HG03432 (cell line): ENCODE measurements around the gene ARL15.
A peak's percentile ranks its signal among the peaks of the same experiment; 100 is the strongest.
"Not testable (repeated sequence)": the region's sequence is repeated elsewhere in the genome, so short reads cannot be mapped to it uniquely, and the experiment has no call there.

Experiments
- ATAC-seq: cut with Tn5 transposase; IDR thresholded peaks from one replicate; pipeline ENCODE4 v1.9.1; 2021; ENCODE audit warnings: mild to moderate bottlenecking, moderate library complexity; ENCODE audit not compliant: unreplicated experiment

Gene ARL15

DNA sequence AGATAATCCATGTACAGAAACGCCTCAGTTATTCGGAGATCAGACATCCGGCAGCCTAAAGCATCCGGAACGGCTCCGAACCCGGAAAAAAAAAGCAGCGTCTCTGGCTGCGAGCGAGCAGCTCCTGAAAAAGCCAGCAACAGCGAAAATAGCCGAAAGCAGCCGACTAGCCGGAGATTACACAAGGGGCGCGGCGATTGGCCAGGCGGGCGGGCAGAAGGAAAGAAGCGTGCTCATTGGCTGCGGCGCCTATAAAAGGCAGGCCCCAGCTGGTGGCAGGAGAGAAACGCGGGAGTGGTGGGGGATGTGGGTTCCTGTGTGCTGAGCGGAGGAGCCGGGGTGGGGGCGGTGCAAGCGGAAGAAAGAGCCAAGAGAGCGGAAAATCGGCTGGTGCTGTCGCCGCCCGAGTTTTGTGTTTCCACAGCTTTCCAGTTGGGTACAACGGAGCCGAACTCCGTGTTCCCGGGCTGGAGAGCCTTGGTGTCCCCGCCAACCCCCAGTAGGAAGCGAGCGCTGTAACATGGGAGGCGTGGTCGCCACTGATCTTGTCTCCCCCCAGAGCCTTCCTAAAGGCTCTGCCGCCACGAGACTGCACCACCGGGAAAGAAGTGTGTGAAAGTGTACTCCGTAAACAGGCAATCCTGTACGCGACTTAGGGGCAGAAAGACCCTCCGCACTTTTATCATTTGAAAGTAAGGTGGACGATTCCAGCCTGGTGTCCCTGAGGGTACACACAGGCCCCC, at the start of gene ARL15:
Gene ARL15, minus strand, starts transcription at position 141 of the 743 bp plus-strand sequence.
- ATAC-seq = peak; percentile 97

DNA sequence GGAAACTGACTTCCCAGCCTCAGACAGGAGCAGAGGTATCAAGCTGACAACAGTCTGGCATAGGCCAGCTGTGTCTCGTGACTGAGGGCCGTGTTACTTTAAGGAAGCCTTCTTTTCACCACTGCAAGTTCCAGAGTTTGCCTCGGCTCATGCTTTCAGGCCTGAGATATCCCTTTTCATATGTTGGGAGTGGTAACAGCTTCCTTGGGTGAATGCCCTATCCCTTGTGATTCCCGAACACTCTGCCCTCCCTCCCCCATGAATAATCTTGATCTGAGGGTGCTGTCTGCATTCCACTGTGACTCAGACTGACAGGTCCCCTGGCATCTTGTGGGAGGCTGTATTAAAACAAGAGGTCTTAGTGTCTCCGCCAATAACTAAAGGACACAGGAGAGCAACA, 49.7 kb upstream of the ARL15 start:
- no peak for ATAC-seq

DNA sequence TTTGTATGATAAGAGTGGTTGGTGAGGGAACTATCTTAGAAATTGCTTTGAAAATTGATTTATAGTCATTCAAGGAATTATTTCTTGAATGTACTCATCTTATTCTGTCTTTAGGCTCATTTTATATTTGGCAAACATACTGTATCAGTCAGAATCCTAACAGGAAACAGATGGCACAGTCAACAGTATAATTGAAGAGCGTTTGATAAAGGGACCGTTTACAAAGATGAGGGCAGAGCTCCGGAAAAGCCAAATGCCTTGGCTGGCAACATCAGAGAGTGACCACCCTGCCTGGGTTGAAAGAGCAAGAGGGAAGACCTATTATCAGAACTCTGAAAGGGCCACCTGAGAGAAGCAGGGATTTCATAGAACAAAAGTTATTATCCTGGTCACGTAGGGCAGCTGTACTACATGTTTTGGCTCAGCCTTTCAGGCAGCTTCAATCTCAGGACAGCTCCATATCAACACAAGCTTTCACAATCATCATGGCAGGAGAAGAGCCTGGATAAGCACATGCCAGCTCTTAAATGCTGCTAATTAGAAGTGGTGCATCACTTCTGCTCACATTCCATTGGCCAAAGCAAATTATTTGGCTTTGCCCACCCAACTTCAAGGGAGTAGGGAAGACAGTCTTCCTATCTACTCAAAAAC, 47.2 kb upstream of the ARL15 start:
- no peak for ATAC-seq

DNA sequence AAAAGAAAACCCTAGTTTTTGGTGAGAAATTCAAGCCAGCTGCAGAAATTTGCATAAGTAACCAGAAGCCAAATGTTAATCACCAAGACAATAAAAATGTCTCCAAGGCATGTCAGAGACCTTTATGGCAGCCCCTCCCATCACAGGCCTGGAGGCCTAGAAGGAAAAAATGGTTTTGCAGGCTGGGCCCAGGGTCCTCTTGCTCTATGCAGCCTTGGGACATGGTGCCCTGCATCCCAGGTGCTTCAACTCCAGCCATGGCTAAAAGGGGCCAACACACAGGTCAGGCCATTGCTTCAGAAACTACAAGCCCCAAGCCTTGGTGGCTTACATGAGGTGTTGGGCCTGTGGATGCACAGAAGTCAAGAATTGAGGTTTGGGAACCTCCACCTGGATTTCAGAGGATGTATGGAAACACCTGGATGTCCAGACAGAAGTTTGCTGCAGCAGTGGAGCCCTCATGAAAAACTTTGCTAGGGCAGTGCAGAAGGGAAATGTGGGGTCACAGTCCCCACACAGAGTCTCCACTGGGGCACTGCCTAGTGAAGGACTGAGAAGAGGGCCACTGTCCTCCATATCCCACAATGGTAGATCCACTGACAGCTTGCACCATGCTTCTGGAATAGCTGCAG, 43.7 kb upstream of the ARL15 start:
- not testable (repeated sequence) for ATAC-seq

DNA sequence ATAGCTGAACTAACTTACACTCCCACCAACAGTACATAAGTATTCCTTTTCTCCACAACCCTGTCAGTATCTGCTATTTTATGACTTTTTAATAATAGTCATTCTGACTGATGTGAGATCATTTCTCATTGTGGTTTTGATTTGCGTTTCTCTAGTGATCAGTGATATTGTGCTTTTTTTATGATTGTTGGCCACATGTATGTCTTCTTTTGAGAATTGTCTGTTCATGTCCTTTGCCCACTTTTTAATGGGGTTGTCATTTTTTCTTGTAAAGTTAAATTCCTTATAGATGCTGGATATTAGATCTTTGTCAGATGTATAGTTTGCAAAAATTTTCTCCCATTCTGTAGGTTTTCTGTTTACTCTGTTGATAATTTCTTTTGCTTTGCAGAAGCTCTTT, 42.2 kb upstream of the ARL15 start:
- ATAC-seq = not testable (repeated sequence)

DNA sequence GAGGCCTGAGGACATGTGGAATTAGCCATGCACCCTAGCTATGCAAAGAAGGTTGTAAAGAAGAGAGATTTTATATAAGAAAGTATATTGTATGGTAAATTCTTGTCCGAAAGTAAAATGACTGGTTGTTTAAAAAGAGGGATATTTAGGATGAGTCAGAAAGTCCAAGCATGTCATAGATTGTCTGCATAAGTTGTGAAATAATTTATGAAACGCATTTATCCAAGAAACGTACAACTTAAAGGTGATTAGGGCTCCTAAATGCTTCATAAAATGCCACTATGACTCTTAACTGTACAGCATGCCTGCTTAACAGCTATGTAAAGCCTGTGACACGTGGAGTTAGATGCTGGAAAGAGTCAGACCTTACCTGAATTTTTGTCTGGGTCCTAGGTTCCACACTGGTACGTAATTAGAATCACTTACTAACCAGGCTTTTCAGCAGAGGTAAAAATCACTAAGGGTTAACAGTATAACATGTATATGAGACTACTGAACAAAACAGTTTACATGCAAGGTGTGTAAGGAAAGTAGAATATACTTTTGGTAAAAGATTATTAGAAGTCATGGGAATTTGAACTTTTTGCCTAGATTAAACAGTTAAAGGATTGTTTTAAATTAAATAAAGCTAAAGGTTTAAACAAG, 37.0 kb upstream of the ARL15 start:
- no peak for ATAC-seq

DNA sequence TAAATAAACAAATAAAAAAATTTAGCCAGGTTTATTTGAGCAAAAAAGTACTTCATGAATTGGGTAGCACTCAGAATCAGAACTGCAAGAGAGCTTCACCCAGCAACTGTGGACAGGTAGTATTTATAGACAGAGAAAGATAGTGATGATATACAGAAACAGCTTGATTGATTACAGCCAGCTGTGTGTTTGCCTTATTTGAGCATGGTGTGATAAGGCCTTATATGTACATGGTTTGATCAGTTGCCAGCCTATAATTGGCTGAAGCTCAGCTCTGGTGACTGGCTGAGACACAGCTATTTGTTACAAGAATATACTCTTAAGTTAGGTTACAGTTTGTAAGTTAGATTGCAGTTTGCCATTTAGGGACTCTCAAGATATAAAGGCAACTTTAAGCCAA, 34.3 kb upstream of the ARL15 start:
- no peak for ATAC-seq

DNA sequence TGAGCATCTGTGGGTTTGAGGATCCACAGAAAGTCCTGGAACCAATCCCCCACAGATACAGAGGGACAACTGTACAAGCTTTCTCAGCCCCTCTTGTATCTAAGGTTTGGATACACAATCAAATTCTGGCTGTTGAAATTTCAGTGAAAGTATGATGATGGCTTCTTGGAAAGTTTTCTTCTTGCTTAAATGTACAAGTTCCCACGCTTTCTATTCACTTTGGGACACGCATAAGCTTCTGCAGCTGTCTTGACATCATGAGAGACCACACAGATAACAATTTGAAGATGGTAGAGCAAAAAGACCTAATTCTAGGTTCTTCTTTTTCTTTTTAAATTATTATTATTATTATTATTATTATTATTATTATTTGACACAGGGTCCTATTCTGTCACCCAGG, 31.6 kb upstream of the ARL15 start:
- no peak for ATAC-seq

DNA sequence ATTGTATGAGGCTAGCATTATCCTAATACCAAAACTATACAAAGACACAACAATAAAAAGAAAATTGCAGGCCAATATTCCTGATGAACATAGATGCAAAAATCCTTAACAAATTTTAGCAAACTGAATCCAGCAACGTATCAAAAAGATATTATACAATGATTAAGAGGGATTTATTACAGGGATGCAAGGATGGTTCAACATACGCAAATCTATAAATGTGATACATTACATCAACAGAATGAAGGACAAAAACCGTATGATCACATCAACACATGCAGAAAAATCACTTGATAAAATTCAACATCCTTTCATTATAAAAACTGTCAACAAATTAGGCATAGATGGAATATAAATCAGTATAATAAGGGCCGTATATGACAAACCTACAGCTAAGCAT, 27.1 kb upstream of the ARL15 start:
- no peak for ATAC-seq

DNA sequence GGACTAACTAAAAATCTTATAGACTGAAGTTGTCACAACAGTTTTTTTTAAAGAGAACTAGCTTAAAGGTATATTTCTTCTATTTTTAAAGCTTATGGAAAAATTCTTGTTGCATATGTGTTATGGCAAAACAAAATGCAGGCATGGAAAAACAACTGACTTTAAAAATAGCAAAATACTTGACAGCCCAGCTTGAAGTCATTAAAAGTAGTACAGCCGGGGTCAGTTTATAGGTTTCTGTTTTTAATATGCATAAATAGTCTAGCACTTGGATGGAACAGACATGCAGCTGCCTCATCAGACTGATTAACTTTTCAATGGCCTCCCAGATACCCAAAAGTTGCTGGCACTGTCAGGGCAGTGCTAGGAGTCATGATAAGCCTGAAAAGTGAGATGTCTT, 22.3 kb upstream of the ARL15 start:
- ATAC-seq = no peak

DNA sequence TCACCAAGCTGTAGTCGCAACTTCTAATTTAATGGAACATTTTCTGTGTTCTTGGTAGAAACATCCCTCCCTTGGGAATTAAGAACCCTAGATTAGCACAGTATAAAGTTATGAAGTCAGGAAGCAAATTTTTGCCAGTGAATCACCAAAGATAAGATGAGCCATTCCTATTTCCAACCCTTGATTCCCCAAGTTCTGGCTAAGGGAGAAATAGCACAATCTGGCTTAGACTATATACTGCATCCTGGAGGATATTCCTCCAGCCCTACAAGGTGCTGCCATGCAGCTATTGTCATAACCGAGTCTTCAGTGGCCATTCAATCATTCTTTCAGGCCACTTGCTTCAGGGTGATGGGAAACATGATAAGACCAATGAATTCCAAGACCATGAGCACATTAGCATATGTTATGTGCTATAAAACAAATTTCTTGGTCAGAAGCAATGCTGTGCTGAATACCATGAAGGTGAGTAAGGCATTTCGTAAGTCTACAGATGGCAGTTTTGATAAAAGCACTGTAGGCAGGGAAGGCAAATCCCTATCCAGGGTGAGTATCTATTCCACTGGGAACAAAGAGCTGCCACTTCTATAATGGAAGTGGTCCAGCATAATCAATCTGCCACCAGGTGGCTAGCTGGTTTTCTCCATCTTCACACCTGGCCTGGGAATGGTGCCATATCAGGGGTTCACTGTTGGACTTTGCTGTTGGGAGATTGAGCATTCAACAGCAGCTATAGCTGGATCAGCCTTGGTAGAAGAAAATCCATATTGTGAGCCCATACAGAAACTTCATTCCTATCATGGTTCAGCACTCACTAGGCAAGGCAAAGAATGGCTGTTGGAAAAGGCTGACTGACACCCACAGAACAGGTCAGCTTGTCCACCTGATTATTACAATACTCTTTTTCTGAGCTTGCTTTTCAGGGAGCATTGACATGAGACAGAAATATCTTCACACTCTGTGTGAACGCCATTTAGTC, 19.6 kb upstream of the ARL15 start:
- ATAC-seq = no peak

DNA sequence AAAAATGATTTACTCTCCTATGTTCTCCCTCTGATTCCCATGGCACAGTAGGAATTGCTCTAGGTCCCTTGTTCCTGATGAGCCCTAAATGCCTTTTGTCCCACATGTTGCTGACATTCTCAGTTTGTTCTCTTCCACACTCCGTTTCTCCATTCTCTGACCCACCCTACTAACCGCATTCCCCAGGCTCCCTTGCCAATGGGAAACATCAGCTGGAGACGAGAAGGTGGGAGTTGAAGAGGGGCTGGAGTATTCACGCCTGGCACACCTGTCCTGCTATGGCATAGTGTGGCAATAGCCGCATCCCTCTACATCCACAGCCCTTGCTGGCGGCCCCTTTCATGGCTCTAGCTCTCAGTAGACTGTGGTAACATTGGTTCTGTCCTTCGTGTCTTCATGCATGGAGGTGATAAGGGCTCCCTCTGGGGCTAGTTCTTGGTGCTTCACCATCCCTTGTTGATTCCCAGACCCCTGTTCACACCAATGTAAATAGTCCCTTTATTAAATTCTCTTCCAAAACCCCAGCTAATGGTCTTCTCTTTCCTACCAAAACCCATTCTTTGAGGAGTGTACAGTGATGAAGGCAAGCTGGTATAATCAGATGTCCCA, 16.4 kb upstream of the ARL15 start:
- ATAC-seq = no peak

DNA sequence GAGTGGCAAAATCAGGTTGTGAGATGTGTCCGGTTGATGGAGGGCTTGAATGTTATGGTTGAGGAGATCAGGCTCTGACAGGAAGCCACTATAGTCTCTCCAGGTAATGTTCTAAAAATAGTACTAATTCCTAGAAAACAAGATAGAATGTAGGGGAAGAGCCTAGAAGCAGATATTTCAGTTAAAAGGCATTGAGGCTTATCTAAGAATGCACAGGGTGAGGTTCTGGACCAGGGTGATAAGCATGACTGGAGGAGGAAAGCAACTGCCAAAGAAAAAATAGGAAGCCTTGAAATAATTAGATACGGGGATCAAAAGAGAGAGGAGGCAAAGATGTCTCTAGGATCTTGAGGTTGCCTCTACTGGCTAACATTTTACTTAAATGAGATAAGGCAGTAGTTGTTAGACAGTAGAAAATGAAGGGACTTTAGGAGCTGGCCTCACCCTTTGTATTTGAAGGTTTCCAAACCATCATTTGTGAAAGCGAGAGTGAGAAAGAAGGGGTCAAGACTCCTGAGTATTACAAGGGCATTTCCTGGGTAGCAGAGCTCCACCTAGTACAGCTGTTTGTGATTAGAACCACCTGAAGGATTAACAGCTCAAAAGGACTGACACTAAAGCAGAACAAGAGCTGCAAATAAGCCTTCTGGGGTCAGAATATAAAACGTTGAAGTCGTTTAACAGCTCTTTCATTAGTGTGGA, 15.4 kb upstream of the ARL15 start:
- no peak for ATAC-seq

DNA sequence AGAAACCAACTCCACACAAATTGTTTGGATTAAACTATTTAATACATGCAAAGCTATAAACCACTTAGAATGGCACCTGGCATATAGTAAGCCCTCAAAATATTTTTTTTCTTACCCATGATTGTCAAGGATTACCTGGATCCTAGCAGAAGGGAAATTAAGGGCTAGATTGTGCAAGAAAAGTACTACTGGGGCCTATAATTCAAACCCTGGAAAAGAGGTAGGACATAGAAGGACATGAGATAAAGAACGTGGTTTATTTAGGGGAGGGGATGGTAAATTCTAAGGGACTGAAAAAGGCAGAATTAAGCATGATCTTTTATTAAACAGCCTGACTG, 14.9 kb upstream of the ARL15 start:
- no peak for ATAC-seq

DNA sequence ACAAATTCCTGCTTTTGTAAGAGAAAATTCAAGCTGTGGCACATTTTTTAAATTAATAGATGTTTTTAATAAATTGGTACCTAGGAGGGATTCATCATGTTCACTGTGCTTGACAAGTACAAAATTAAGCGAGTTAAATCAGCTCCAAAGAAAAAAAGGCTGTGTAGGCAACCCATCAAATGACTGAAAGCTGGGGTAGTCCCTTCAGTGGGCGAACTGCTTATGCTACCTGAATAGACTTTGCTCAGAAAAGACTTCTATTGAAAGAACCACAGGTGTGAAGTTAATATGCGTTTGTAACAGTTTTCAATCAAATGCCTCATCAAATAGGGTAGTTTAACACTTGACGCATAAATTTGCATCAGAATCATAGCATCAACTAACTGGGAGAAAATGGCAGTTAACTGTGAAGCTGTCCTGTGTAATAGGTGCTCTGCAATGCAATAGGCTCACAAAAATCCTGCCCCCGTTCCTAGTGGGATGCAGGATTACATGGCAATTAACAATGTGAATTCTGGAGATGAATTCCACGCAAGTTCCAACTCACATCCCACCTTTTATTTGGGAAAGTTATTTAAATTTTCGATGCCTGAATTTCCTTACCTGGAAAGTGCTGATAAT, 14.4 kb upstream of the ARL15 start:
- ATAC-seq = no peak

DNA sequence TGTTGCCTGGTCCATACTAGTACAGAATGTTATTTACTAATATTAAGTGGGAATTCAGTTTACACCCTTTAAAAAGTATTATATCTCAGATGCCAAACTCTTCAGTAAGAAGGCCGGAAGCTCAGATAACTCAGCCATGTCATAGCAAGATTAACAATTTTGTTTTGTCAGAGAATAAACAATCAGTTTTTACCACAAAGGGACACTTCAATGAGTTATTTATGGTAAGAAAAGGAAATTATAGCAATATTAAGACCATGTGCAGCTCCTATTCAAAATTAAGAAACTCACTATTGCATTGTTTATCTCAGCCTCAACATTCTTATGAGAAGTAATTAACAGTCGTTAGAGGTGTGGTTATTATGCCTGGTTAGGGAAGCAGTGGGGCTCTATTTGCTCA, 13.1 kb upstream of the ARL15 start:
- no peak for ATAC-seq

DNA sequence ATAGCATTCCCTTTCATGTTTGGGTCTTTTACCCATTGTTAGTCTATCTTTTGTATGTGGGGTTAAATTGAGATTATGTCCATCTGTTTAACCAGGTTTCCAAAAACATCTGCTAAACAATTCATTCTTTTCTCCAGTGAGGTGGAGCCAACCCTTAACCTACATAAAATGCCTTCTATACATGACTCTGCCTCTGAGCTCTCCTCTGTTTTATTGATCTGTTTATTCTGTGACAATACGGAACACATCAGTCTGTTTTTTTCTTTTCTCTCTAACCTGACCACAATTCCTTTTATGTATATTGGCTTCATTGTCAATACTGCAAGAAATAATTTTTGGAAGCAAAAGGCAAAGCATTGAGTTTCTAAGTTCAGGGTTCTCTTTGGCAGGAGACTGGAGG, 9.9 kb upstream of the ARL15 start:
- ATAC-seq = no peak

DNA sequence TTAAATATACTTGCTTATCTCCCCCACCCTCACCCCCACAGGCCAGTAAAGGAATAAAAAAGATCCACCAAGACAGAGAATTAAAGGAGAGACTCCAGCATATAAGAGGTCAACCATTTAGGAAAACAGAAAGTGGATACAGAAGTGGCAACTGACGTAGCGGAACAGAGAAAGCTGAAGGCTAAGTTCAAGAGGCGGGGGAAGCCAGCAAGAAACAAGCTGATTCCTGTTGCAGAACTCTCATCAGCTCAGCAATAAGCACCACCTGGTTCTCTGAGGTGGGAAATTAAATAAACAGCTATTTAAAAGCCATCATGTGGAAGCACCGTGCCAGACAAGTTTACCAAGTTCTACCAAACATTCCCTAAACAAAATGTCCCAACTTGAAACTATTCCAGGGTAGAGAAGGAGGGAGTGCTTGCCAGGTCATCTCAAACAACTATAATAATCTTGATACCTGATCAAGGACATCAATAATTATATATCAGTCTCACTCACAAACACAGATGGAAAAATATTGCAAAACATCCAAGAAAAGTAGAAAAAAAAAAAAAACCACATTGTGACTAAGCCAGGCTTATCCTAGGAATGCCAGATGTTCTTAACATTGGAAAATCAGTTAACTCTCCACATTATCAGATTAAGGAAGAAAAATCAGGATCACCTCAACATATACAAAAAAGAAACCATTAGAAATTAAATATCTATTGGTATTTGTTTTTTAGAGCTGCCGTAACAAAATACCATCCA, 7.3 kb upstream of the ARL15 start:
- ATAC-seq = no peak
